MM.1S (cell line): Measurements from ENCODE around the gene GAB2.

ENCODE experiments used
- CTCF ChIP-seq: fragments of 300-600 bp; sonication (generic); IDR thresholded peaks from 2 replicates; pipeline ENCODE4 v1.5.1; 2016; ENCODE audit warnings: antibody characterized with exemption, low read length, mixed read lengths
- EZH2 ChIP-seq: fragments of 300-600 bp; sonication (generic); optimal IDR thresholded peaks from 2 replicates; pipeline ENCODE3; 2017; ENCODE audit warnings: low read depth, mild to moderate bottlenecking, antibody characterized with exemption, low read length, mixed read lengths

GRCh38 chr11:78209478-78209877 lies 208.1 kb downstream of the GAB2 start:
- TF ChIP-seq EZH2 (no peak), CTCF (no peak)
